Fibroblast of the aortic adventitia (primary cell): Measurements from ENCODE around the gene TNFRSF19. TPM values are rescaled to one million over a fixed set of nuclear protein-coding genes. Genes with fewer than 3 reads are reported as not detected.
"Not testable (repeated sequence)": the region's sequence is repeated elsewhere in the genome, so short reads cannot be mapped to it uniquely, and the experiment has no call there.

Source experiments
- DNase-seq: peaks from one replicate; pipeline ENCODE4 v3.0.0-alpha.2; 2010; ENCODE audit warnings: low read depth
- H3K4me3 ChIP-seq: 2 replicates; pipeline ENCODE4 v1.5.1; 2011; ENCODE audit warnings: low read depth, mild to moderate bottlenecking, control low read depth, low read length, moderate library complexity
- CTCF ChIP-seq: IDR thresholded peaks from 2 replicates; pipeline ENCODE4 v1.5.1; 2011; ENCODE audit warnings: mild to moderate bottlenecking, low read length, control low read depth, inconsistent platforms; ENCODE audit not compliant: insufficient read depth
- total RNA-seq: library from RNA; depleted of rRNA; stranded (reverse); fragments of >200 nt; gene quantifications from 2 replicates; pipeline ENCODE4 v1.2.3, GENCODE V29; 2012; ENCODE audit warnings: low replicate concordance

Gene TNFRSF19
- total RNA-seq, 1 donor: 7.3 TPM

DNA sequence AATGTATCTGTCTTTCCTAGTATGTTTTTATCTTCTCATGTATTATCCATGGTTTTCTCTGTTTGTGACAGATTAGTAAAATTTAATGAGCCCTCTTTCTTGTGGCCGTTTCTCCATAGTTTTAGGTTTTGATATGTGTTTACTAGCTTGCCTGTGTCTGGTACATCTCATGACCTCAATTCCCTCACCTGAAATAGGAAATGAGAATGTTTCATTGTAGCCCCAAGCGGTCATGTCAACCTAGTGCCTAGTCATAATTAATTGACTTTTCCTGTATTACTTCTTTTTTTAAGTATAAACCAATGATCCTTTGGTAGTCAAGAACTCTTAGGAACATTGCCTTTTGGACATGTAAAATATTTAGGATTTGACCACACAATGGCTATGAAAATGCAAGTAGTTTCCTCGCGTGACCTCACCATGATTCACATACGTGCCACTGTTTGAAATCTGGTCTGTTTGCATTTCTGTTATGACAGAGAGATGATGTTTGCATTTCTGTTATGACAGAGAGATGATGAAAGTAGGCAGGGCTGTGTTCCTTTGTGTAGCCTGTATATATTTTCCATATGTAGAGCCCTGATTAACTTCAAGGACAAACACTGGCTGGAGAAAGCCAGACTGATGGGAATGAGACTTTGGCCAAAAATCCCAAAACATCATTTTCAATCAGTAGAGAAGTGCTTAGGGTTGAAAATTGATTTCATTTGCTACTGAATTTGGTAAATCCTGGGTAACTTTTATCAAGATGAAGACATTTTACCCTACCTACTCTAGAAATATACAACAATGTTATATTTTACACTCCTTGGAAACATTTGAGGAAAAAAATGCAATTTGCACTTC, 104.8 kb downstream of the TNFRSF19 start:
- TF ChIP-seq CTCF: no peak
- no peak overlapping the region for H3K4me3 ChIP-seq
- peak; percentile 88 for DNase-seq

GRCh38 chr13:23677679-23678288, 107.6 kb downstream of the TNFRSF19 start:
- not testable (repeated sequence) for H3K4me3 ChIP-seq, DNase-seq

DNA sequence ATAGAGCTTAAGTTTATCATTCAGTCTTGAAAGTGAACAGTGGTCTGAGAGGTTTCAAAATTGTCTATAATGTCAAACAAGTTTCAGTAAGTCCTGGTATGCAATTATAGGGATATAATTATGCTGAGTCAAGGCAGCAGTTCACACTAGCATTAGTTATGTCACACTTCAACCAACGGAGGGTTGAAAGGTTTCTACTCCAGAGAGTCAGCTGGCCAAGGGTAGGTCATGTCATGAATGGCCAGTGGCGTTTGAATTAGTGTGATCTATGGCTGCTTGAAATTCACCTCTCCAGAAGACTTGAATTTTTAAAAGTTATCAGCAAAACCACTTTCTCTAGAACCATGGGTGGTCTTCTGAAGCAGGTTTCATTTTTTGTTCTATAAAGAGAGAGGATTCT, 108.6 kb downstream of the TNFRSF19 start:
- no peak overlapping the region for H3K4me3 ChIP-seq
- TF ChIP-seq CTCF: no peak
- no peak for DNase-seq

DNA sequence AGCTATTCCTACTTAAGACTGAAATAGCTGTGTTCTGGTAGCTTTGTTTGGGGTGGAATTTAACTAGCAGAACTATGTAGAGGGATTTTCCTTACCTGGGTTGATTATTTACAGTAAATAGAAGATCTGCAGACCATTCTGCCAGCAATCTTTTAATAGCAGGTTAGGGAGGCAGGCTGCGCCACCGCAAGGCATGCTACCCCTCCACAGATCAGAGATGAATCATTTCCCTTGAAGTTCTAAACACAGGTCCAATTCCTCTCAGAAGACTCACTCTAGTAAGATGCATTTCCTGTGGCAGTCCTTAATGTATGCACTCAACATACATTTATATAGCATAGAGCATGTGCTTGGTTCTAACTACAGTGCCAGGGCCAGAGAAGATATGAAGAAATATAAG, 109.0 kb downstream of the TNFRSF19 start:
- no peak for DNase-seq
- no peak for TF ChIP-seq CTCF
- H3K4me3 ChIP-seq: no peak overlapping the region

GRCh38 chr13:23680845-23681669, 110.8 kb downstream of the TNFRSF19 start:
- peak; percentile 76 for DNase-seq
- no peak overlapping the region for H3K4me3 ChIP-seq
- TF ChIP-seq CTCF: no peak

DNA sequence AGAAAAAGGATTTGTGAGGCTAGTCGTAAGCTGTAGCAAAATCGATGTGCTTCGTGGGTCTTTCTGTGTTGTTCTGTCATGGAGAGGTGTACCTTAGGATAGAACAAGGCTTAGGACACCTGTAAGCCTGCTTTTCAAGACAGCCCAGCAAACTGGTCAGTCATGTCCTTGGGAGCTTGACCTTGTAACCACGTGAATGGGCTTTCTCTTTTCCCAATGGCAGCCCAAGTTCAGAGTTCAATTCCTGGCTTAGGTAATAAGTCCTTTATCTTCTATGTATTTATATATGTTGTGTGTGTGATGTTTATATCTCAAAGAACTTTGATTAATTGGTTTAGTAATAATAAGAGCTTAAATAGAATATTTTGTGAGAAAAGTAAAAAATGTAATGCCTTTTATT, 112.9 kb downstream of the TNFRSF19 start:
- no peak for TF ChIP-seq CTCF
- H3K4me3 ChIP-seq: no peak overlapping the region
- DNase-seq: no peak

DNA sequence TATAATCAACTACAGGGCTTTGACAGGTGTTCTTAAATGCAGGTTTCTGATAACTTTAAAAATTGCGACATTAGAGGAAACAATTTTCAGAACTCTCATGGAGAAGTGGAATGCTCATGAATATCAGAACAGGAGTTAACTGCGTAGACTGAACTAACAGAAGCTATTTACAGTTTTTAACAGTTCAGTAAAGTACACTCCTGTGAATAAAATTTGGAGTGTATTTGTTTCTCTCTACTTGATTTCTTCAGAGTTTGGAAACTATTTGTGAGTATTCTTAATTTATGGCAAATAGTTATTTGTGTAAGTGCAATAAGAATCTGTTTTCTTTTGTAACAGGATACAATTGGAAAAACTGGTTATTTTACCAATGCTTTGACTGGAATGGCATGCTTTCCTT, 114.4 kb downstream of the TNFRSF19 start:
- DNase-seq: no peak
- H3K4me3 ChIP-seq: no peak overlapping the region

More for the DNA sequence above, 114.4 kb downstream of the TNFRSF19 start:
- TF ChIP-seq CTCF: no peak
